Activated naive CD4-positive, alpha-beta T cell treated with anti-CD3 and anti-CD28 coated beads, Interleukin-2, amount 50 U/mL, for 72 hours (primary cell): ENCODE measurements around the gene PANK4. TPM values are rescaled to one million over a fixed set of nuclear protein-coding genes. Genes with fewer than 3 reads are reported as not detected.

ENCODE experiments used
- ATAC-seq, 2 donors: fragments of 150-1000 bp; cut with Tn5 transposase; 2 replicates each; pipeline ENCODE4 v1.10.0; 2021; ENCODE audit warnings: mild to moderate bottlenecking in 2 of 2, moderate library complexity in 2 of 2
- DNase-seq, 2 donors: peaks; one replicate each; pipeline ENCODE4 v3.0.0; 2021 to 2022; ENCODE audit warnings: low spot score in 2 of 2
- H3K27ac Mint-ChIP-seq, 2 donors: one replicate each; pipeline ENCODE4 v1.8.0; 2022; ENCODE audit warnings: mild to moderate bottlenecking in 2 of 2, mixed read lengths in 2 of 2
- H3K36me3 Mint-ChIP-seq, 2 donors: one replicate each; pipeline ENCODE4 v1.8.0; 2022; ENCODE audit warnings: mixed read lengths in 2 of 2
- H3K9me3 Mint-ChIP-seq, 2 donors: one replicate each; pipeline ENCODE4 v1.8.0; 2022; ENCODE audit warnings: mixed read lengths in 2 of 2
- total RNA-seq, 2 donors: library from RNA; stranded (reverse); gene quantifications; one replicate each; pipeline ENCODE4 v1.2.3, GENCODE V29; 2022

The PANK4 gene
- total RNA-seq, 2 donors from 2014 or later, result 45.7 to 79.7 TPM

GRCh38 chr1:2474104-2474844, 52.1 kb downstream of the PANK4 start:
- ATAC-seq (no peak), DNase-seq (no peak)
- H3K36me3 Mint-ChIP-seq, result no peaks in the 10 kb centered on the region
- H3K9me3 Mint-ChIP-seq, result no peaks in the 10 kb centered on the region
- H3K27ac Mint-ChIP-seq, result no peak overlapping the region

- ATAC-seq, result no peak
- H3K36me3 Mint-ChIP-seq, result no peaks in the 10 kb centered on the region
- H3K27ac Mint-ChIP-seq, result no peak overlapping the region
- DNase-seq, result no peak
- no peaks in the 10 kb centered on the region for H3K9me3 Mint-ChIP-seq
Observed at GRCh38 chr1:2473198-2473597, 53.2 kb downstream of the PANK4 start.

GRCh38 chr1:2472561-2473177, 53.7 kb downstream of the PANK4 start:
- DNase-seq (no peak), ATAC-seq (no peak)
- Mint-ChIP-seq H3K9me3 (no peaks in the 10 kb centered on the region), H3K27ac (no peak overlapping the region), H3K36me3 (no peaks in the 10 kb centered on the region)

- no peak for DNase-seq
- no peak for ATAC-seq
- no peaks in the 10 kb centered on the region for H3K9me3 Mint-ChIP-seq
- no peak overlapping the region for H3K27ac Mint-ChIP-seq
- H3K36me3 Mint-ChIP-seq, result no peaks in the 10 kb centered on the region
Observed at GRCh38 chr1:2472109-2472508, 54.3 kb downstream of the PANK4 start.

GRCh38 chr1:2471587-2472001, 54.8 kb downstream of the PANK4 start:
- Mint-ChIP-seq H3K9me3 (no peaks in the 10 kb centered on the region), H3K27ac (no peak overlapping the region), H3K36me3 (no peaks in the 10 kb centered on the region)
- DNase-seq, result no peak
- no peak for ATAC-seq

GRCh38 chr1:2471159-2471471, 55.3 kb downstream of the PANK4 start:
- no peak for DNase-seq

GRCh38 chr1:2470290-2471158, 55.9 kb downstream of the PANK4 start:
- H3K36me3 Mint-ChIP-seq, result no peaks in the 10 kb centered on the region
- H3K27ac Mint-ChIP-seq, result no peak overlapping the region
- H3K9me3 Mint-ChIP-seq, result no peaks in the 10 kb centered on the region

More at GRCh38 chr1:2471159-2471471, 55.3 kb downstream of the PANK4 start:
- H3K9me3 Mint-ChIP-seq, result no peaks in the 10 kb centered on the region
- no peaks in the 10 kb centered on the region for H3K36me3 Mint-ChIP-seq
- no peak overlapping the region for H3K27ac Mint-ChIP-seq
- ATAC-seq, result no peak

GRCh38 chr1:2469103-2469940, 57.1 kb downstream of the PANK4 start:
- DNase-seq (no peak), ATAC-seq (no peak)
- H3K27ac Mint-ChIP-seq, result no peak overlapping the region
- no peaks in the 10 kb centered on the region for H3K36me3 Mint-ChIP-seq
- H3K9me3 Mint-ChIP-seq, result no peaks in the 10 kb centered on the region

More at GRCh38 chr1:2470290-2471158, 55.9 kb downstream of the PANK4 start:
- no peak for DNase-seq
- ATAC-seq, result no peak

- no peaks in the 10 kb centered on the region for H3K9me3 Mint-ChIP-seq
- no peak overlapping the region for H3K27ac Mint-ChIP-seq
- no peak for ATAC-seq
Observed at GRCh38 chr1:2468540-2468939, 57.9 kb downstream of the PANK4 start.

GRCh38 chr1:2468041-2468472, 58.3 kb downstream of the PANK4 start:
- H3K36me3 Mint-ChIP-seq, result no peaks in the 10 kb centered on the region
- H3K9me3 Mint-ChIP-seq, result no peaks in the 10 kb centered on the region
- no peak overlapping the region for H3K27ac Mint-ChIP-seq
- DNase-seq, result peak in 1 of 2 donors; percentile 39
- ATAC-seq, result no peak

More at GRCh38 chr1:2468540-2468939, 57.9 kb downstream of the PANK4 start:
- no peaks in the 10 kb centered on the region for H3K36me3 Mint-ChIP-seq
- DNase-seq, result no peak

GRCh38 chr1:2466958-2467554, 59.3 kb downstream of the PANK4 start:
- no peaks in the 10 kb centered on the region for H3K36me3 Mint-ChIP-seq
- ATAC-seq (peak in 1 of 2 donors; percentile 59), DNase-seq (peak in 1 of 2 donors; percentile 50)
- H3K27ac Mint-ChIP-seq, result no peak overlapping the region
- no peaks in the 10 kb centered on the region for H3K9me3 Mint-ChIP-seq

GRCh38 chr1:2466270-2466665, 60.1 kb downstream of the PANK4 start:
- DNase-seq (no peak), ATAC-seq (no peak)
- H3K9me3 Mint-ChIP-seq, result no peaks in the 10 kb centered on the region
- H3K36me3 Mint-ChIP-seq, result no peaks in the 10 kb centered on the region
- no peak overlapping the region for H3K27ac Mint-ChIP-seq

- DNase-seq (no peak), ATAC-seq (no peak)
- Mint-ChIP-seq H3K9me3 (no peaks in the 10 kb centered on the region), H3K36me3 (no peaks in the 10 kb centered on the region), H3K27ac (no peak overlapping the region)
Observed at GRCh38 chr1:2465371-2466269, 60.8 kb downstream of the PANK4 start.

- no peaks in the 10 kb centered on the region for H3K36me3 Mint-ChIP-seq
- ATAC-seq (no peak), DNase-seq (no peak)
- H3K9me3 Mint-ChIP-seq, result no peaks in the 10 kb centered on the region
- H3K27ac Mint-ChIP-seq, result no peak overlapping the region
Observed at GRCh38 chr1:2463396-2463795, 63.0 kb downstream of the PANK4 start.

- Mint-ChIP-seq H3K9me3 (no peaks in the 10 kb centered on the region), H3K36me3 (no peaks in the 10 kb centered on the region), H3K27ac (no peak overlapping the region)
- ATAC-seq, result no peak
- no peak for DNase-seq
Observed at GRCh38 chr1:2462819-2463218, 63.6 kb downstream of the PANK4 start.
